ENCODE data around the gene HTR7.
"Not testable (repeated sequence)": the region's sequence is repeated elsewhere in the genome, so short reads cannot be mapped to it uniquely, and the experiment has no call there.

HTR7 gene

DNA sequence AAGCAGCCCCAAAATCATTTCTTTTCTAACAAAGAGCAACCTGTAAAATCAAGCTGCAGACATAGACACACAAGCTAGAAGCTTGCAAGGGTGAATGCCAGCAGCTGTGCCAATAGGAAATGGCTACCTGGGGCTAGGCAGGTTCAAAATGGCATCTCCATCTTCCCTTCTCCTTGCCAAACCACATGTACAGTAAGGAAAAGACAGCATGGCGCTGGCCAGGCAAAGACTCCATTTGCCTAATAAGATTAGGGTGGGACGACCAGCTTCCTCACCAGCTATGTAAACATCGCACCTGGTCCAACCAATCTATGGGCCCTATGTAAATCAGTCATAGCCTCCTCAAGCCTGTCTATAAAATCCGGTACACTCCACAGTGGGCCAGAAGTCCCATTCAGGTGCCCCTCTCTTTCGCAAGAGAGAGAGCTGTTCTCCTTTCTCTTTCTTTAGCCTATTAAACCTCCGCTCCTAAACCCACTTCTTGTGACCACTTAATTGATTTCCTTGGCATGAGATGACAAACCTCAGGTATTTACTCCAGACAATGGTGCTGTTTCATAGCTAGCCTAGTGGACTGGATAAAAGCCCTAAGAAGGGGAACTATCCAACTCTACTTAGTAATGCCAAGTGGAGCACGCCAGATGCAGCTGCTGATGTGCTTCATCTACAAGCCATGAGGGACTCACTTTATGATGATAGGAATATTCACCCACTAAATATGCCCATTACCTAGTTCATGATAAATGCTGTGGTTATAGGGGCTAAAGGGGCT is 44.1 kb downstream of the HTR7 start:
- DNase-seq (ENCODE audit: extremely low spot score, insufficient read length, low read depth) (no peak), FAIRE-seq (no peak)

DNA sequence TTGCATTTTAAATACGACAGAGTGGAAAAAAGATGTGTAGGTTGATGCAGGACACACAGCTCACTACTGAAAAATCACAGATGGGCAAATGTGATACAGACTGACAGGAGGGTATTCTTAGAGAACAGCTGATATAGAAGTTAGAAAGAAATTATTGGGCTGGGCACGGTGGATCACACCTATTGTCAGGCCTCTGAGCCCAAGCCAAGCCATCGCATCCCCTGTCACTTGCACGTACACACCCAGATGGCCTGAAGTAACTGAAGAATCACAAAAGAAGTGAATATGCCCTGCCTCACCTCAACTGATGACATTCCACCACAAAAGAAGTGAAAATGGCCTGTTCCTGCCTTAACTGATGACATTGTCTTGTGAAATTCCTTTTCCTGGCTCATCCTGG is 50.7 kb downstream of the HTR7 start:
- FAIRE-seq: not testable (repeated sequence)

DNA sequence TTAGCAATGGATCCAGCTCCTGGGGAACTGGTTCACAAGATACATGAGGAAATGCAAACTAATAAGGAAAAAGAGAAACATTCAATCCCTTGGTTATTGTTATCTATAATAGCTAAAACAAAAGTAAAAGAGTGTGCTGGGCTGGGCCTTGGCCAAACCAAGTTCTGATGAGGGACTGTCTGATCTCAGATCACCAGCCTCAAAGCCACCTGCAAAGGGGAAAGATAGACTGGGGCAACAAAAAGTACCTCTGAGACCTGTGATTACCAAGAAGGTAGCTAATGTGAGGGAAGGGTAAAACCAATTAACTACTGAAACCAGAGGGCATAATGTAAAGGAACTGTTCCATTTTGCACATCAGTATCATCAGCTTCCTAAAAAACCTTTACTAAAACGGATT is 51.2 kb downstream of the HTR7 start:
- DNase-seq (ENCODE audit: extremely low spot score, insufficient read length, low read depth) (no peak), FAIRE-seq (no peak)

More for the DNA sequence above, 50.7 kb downstream of the HTR7 start:
- DNase-seq (ENCODE audit: extremely low spot score, insufficient read length, low read depth): not testable (repeated sequence)

DNA sequence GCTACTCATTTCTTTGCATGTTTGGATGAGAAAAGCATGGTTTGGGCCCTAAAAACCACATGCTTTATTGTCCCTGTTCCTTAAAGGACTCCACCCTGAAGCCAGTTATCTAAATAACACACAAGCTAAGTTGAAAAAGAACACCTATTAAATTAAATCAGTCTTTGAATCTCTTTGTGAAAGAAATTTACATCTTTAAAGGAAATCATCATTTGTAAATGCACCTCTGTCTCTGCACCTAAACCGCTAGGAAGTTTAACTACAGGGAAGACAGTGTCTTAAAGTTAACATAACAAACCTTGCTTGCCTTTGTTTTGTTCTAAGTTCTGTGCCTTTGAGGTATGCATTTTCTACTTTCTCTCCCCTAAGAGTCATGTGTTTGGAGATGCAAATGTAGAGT is 52.6 kb downstream of the HTR7 start:
- FAIRE-seq: no peak
- no peak for DNase-seq (ENCODE audit: extremely low spot score, insufficient read length, low read depth)

DNA sequence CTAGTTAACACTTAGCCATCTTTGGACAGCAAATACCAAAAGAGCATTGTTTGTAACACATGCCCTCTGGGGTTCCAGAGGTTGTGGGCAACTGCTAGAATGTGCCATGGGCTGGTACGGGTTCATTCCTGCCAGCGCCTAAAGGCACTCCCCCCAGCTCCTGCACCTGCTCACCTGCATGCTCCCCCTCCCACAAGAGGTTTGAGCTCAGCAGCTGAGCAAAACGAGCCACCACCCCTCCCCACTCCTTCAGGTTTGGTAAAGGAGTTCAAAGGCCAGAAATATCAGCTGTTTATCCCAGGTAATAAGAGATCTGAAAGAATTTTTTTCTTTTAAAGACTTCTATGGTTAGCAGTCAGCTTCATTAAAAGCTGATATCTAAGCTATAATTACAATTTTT is 53.5 kb downstream of the HTR7 start:
- no peak for DNase-seq (ENCODE audit: extremely low spot score, insufficient read length, low read depth)

DNA sequence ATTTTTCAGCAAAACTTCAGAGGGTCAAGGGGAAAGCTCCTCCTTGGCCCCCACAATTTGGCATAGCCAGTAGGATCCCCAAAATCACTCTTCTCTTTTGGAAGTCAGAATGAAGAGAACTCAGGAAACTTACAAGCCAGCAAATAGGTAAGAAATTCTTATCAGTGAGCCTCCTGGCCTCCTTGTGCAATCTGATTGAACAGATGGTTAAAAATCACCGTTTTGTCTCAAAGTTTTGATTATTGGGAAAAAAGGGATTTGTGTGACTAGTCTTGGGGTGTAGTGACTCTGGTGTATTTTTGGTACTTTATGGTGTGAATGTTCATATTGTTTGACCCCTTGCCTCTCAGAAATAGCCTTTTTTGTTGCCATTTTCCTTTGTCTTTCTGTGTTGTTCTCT is 56.2 kb downstream of the HTR7 start:
- DNase-seq (ENCODE audit: extremely low spot score, insufficient read length, low read depth) (no peak), FAIRE-seq (no peak)

More for the DNA sequence above, 53.5 kb downstream of the HTR7 start:
- FAIRE-seq: no peak

DNA sequence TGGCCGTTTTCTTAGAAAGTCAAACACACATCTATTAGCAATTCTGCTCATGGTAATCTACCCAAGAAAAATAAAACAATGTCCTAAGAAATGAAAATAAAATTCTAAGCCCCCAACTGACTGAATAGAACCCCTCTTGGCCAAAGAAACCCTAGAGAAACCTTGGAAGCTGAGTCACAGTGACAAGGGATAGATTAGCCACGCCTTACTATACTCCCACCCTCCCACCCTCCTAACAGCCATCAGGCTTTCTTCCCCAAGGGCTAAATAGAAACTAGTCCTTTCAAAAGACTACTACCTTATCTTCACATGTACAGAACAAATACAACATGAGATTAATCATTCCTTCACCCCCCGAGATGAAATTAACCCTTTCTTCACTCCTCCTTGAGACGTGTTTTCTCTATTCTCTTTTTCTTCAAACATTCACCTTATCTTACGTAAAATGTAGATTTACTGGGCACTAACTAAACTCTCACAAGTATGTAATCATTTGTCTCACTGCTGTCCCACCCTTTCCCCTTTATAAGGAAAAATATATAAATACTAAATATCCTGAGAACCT is 57.5 kb downstream of the HTR7 start:
- FAIRE-seq (no peak), DNase-seq (ENCODE audit: extremely low spot score, insufficient read length, low read depth) (no peak)

DNA sequence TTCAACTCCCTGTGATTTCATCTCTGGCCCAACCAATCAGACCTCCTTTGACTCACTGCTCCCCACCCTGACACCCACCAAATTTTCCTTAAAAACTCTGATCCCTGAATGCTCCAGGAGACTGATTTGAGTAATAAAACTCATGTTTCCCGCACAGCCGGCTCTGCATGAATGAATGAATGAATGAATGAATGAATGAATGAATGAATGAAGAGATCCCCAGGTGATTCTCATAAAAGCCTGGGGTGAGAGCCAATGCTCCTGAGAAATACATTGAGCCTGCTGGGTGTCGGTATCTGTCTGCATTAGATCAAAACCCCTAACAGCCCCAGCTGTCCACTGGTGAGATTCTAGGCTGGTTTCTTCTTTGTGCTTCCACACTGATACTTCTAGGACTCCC is 58.7 kb downstream of the HTR7 start:
- no peak for DNase-seq (ENCODE audit: extremely low spot score, insufficient read length, low read depth)
- no peak for FAIRE-seq

DNA sequence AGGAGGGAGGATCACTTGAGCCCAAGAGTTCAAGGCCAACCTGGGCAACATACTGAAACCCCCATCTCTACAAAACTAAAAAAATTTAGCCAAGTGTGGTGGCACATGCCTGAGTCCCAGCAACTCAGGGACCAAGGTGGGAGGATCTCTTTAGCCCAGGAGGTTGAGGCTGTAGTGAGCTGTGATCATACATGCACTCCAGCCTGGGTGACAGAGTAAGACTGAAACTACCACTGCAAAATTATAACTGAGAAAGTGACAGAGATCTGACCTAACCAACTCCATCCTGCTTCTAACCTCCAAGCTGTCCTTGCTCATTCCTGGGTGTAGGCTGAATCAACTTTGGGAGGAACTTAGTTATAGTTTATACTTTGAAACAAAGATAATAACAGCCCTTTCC is 59.4 kb downstream of the HTR7 start:
- no peak for FAIRE-seq
- DNase-seq (ENCODE audit: extremely low spot score, insufficient read length, low read depth): no peak

DNA sequence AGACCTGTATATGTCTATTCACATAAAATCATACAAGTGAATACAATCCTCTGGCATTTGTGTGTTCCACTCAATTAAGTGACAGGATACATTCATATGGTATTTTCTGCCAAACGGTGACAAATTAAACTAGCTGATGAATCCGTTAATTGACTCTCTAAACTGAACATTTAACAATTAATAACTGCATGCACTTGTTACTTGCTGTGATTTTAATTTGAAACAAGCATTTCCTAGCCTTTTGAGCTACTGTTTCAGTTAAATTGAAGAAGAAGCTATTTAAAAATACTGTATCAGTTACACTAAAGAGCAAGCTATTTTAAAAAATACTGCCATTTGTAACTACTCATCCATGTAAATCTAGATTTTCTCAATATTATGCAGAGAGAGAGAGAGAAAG is 67.4 kb downstream of the HTR7 start:
- DNase-seq (ENCODE audit: extremely low spot score, insufficient read length, low read depth) (no peak), FAIRE-seq (peak; percentile 15)

DNA sequence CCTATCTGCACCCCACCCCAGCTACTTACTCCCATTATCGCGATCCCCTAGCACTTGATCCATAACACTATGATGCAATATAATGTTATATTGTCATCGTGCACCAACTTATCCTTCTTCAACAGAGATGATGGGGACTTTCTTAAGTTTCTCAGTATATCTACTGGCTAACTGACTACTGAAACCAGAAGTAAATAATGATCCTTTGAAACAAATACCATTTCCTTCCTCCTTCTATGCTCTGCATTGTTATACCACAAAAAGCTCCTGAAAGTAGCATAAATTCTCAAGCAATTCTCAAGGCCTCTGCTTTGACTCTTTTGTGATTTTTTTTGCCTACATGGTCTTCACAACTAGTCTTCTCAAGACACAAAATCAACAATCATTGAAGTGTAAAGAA is 68.9 kb downstream of the HTR7 start:
- FAIRE-seq (no peak), DNase-seq (ENCODE audit: extremely low spot score, insufficient read length, low read depth) (no peak)

DNA sequence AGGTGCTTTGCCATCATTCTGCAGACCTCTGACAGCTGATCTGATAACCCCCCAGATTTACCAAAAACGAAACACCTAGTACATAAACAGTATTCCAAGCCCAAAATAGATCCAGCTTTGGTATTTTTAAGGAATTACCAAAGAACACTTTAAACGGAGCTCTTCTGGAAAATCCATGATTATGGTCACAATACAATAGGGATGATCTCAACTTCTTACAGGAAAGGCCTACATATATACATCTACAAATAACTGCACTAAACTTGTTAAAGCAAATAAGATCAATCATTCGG is 69.7 kb downstream of the HTR7 start:
- no peak for DNase-seq (ENCODE audit: extremely low spot score, insufficient read length, low read depth)
- peak; percentile 21 for FAIRE-seq

DNA sequence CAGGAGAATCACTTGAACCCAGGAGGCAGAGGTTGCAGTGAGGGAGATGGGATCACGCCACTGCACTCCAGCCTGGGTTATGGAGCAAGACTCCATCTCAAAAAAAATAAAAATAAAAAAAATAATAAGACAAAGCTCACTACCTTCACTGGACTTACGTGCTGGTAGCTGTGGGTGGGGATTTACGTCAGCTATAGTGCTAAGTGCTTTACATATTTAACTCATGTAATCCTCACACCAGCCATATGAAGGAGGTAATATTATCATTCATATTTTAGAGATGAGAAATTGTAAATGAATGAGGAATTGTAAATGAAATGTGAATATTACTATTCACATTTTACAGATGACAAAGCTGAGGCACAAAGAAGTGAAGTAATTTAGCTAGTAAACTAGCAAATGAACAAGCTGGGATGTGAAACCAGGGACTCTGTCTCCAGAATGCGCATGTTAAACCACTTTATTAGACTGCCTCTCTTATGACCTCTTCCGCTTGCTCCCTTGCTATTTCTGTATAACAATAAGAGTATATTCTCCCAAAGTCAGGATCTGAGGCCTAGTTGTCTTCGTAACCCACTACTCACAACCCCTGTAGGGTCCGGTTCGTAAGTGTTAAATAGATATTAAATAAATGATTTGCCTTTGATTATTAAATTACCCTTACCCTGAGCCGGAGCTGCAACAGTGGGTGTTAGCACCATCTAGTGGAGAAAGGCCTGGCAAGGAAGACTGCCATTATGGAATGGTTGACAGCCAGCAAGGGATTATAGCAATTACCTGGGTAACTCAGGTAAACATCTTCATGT is 70.2 kb downstream of the HTR7 start:
- no peak for FAIRE-seq

DNA sequence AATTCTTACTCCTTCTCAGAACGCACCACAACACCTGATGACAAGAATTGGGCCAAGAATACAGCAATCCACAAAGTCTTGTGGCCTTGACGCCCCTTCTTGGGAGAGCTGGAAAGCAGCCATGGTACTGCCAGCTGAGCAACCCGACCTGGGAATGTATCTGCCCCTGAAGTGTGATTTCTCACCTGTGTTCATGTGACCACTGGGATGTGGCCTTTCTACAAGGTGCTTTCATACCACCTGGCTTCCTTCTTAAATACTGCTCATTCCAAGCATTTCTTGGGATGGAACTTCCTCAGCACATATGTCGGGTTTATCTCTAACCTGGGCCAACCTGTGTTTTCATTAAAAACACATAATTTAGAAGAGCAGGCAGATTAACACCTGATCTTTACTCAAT is 72.1 kb downstream of the HTR7 start:
- FAIRE-seq (no peak), DNase-seq (ENCODE audit: extremely low spot score, insufficient read length, low read depth) (no peak)

More for the DNA sequence above, 70.2 kb downstream of the HTR7 start:
- no peak for DNase-seq (ENCODE audit: extremely low spot score, insufficient read length, low read depth)

DNA sequence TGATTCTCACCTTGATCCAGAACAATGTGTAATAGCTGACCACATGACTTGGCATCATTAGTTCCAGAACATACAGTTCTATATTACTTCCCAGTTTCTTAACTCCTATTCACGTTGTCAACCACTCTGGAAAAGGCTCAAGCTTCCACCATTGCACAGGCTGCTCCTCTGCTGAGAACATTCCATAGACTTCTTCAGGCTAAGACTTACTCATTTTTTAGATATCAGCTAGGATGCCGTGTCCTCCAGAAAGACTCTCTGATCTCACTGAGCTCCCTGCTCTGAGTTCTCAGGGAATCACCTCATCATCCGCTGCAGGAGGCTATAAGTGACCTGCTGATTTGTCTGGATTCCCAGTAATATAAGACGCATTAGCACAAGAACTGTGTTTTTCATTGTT is 73.1 kb downstream of the HTR7 start:
- no peak for DNase-seq (ENCODE audit: extremely low spot score, insufficient read length, low read depth)
- FAIRE-seq: no peak

DNA sequence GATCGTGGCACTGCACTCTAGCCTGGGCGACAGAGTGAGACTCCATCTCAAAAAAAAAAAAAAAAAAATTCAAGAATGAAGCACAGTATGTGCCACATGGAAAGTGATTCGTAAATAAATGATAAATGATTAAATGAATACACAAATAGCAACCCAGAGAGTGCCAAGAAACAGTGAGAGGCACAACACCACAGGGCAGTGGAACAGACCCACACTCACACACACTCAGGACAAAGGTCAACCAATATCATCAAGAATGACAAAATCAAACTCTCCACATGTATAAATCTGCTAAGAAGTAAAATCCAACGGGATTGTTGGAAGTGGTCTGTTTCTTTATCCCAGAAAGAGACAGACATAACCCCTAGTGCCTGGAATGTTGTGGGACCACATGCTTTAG is 77.4 kb downstream of the HTR7 start:
- FAIRE-seq (no peak), DNase-seq (ENCODE audit: extremely low spot score, insufficient read length, low read depth) (no peak)

DNA sequence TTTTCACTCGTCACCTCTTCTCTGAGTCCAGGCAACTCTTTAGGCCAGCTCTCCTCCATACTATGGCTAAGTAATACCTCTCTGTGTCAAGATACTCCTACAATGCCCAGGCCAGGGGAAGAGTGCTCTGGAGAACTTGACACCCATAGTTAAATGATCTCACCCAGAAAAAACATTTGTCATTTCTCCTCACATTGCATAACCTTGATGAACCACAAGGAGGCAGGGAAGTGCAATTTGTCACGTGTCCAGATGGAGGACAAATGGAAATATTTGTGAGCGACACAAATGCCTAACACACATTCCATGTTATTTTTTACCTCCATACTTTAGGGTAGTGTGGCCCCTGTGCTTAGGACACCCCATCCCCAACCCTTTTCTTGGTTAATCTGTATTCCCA is 78.3 kb downstream of the HTR7 start:
- no peak for FAIRE-seq
- no peak for DNase-seq (ENCODE audit: extremely low spot score, insufficient read length, low read depth)

DNA sequence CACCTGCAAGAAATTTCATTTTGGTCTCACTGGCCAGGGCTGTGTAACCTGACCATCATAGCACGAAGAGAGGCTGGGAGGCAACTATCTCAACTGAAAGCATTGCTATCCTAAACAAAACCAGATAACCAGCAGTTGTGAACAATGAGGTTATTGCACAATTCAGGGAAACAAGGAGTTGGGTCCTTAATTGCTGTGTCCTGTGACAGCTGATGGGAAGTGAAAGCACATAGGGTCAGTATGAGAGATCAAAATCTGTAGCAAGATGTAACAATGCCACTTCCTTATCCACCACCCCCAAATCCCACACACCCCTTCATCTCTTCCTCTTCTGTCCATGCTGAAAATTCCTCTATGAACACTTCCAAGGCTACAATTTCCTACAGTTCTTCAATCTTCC is 80.2 kb downstream of the HTR7 start:
- no peak for DNase-seq (ENCODE audit: extremely low spot score, insufficient read length, low read depth)

DNA sequence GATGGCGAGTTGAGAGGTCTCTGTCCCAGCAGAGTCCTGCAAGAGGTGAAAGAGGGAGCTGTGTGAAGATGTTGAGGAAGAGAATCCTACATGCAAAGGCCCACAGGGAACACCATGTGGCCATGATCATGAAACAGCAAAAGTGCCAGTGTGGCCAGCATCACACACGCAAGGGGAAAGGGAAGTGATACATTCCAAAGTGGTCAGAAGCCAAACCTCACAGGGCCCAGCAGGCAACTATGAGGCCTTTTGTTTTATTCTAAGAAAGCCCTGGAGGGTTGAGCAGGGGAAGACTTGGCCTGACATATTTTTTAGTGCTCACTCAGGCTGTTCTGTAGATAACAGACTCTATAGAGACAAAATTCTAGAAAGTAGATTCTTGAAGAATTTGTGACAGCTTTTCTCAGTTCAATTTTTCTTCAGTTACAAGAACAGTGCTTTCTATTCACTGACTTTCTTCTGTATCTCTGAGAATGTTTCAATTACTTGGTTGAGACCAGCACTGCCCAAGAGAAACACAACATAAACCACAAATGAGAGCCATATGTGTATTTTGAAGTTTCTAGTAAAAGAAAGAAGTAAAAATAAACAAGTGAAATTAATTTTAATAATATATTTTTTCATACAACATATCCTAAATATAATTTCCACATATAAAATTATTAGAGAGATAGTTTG is 82.3 kb downstream of the HTR7 start:
- FAIRE-seq (no peak), DNase-seq (ENCODE audit: extremely low spot score, insufficient read length, low read depth) (no peak)

More for the DNA sequence above, 80.2 kb downstream of the HTR7 start:
- no peak for FAIRE-seq

DNA sequence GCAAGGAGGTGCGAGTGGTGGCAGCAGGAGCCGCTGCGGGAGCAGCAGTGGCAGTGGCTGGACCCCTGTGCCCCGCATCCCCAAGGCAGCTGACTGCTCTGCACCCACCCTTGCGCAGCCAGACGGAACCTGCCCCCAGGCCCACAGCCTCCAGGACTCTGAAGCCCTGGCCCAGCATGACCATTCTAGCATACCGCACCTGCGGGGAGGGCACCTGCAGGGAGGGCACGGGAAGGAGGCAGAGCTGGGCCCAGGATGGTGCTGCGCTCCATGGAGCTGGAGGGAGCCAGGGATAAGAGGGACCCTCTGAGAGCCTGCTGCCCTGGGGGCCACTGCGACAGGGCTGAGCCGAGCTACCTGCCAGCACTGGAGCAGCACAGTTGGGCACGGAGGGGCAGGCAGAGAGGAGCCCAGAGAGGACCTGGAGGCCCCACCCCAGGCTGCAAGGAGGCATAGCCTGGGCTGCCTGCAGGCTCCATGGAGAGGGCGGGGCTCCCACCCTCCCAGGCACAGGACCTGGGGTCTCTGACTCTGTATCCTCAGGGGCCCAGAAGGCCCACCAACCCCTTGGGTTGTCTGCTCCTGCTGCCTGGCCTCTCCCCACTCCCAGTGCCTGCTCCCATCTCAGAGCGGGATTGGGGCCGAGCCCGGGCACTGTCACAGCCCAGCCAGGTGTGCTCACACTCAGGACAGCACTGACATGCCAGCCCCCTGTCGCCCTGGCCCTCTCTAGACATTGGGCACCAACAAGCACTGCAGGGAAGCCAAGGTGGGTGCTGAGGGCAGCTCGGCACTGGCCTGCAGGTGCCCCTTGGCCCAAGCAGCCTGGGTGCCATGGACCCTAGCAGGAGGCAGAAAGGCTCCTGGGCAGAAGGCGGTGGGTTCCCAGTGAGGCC is 87.6 kb downstream of the HTR7 start:
- DNase-seq (ENCODE audit: extremely low spot score, insufficient read length, low read depth) (no peak), FAIRE-seq (no peak)

All from GM18507 (cell line).